ENCODE data around the gene LOXL4. TPM values are rescaled to one million over a fixed set of nuclear protein-coding genes. Genes with fewer than 3 reads are reported as not detected.

LOXL4 gene
- polyA plus RNA-seq, 3 donors = 0.03 to 0.05 TPM; not detected in 1

GRCh38 chr10:98255146-98255877 is 12.7 kb downstream of the LOXL4 start:
- peaks cover 17% of the 10 kb centered on the region for H3K4me1 Mint-ChIP-seq
- DNase-seq = no peak
- H3K4me3 Mint-ChIP-seq = no peak overlapping the region
- Histone ChIP-seq H3K9me3 (replicated peaks in 1 of 2; ENCODE audit: control insufficient read depth in 1 of 2, insufficient read depth in 1 of 2, low read length in 2 of 2) (no peaks in the 10 kb centered on the region), H2AFZ (ENCODE audit: insufficient read depth, low read depth, low read length, poor library complexity, severe bottlenecking) (no peak overlapping the region), H3K79me2 (ENCODE audit: insufficient read depth, low read length) (no peaks in the 10 kb centered on the region), H3K27ac (ENCODE audit: low read depth in 1 of 2, low read length in 2 of 2) (no peak overlapping the region), H3K4me1 (ENCODE audit: control insufficient read depth in 1 of 2, insufficient read depth in 2 of 2, low read length in 2 of 2) (peaks cover 13 to 16% of the 10 kb centered on the region in 2 donors), H4K20me1 (ENCODE audit: insufficient read depth, low read length) (no peaks in the 10 kb centered on the region), H3K9ac (ENCODE audit: insufficient read depth, low read length, poor library complexity, severe bottlenecking) (no peak overlapping the region), H3K4me3 (replicated peaks in 1 of 3; ENCODE audit: low read depth in 2 of 3, low read length in 3 of 3) (no peak overlapping the region), H3K4me2 (replicated peaks; ENCODE audit: extremely low read depth, low read length, poor library complexity, severe bottlenecking) (no peak overlapping the region), H3K36me3 (replicated peaks in 1 of 2; ENCODE audit: control insufficient read depth in 1 of 2, insufficient read depth in 2 of 2, low read length in 2 of 2) (peaks cover 8 to 36% of the 10 kb centered on the region in 2 donors), H3K27me3 (ENCODE audit: control insufficient read depth in 2 of 2, insufficient read depth in 2 of 2, low read length in 2 of 2) (no peaks in the 10 kb centered on the region)
- TF ChIP-seq, protein P1, sequence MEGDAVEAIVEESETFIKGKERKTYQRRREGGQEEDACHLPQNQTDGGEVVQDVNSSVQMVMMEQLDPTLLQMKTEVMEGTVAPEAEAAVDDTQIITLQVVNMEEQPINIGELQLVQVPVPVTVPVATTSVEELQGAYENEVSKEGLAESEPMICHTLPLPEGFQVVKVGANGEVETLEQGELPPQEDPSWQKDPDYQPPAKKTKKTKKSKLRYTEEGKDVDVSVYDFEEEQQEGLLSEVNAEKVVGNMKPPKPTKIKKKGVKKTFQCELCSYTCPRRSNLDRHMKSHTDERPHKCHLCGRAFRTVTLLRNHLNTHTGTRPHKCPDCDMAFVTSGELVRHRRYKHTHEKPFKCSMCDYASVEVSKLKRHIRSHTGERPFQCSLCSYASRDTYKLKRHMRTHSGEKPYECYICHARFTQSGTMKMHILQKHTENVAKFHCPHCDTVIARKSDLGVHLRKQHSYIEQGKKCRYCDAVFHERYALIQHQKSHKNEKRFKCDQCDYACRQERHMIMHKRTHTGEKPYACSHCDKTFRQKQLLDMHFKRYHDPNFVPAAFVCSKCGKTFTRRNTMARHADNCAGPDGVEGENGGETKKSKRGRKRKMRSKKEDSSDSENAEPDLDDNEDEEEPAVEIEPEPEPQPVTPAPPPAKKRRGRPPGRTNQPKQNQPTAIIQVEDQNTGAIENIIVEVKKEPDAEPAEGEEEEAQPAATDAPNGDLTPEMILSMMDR (IDR thresholded peaks at IDR 0.05) = no peak
- intact Hi-C loops (cut with micrococcal nuclease) = no loop called here
- peaks cover 22 to 32% of the 10 kb centered on the region in 2 donors for H3K36me3 Mint-ChIP-seq
- H3K9me3 Mint-ChIP-seq = no peaks in the 10 kb centered on the region
- peak overlapping the region in 1 of 7 donors; percentile 4 for H3K27ac Mint-ChIP-seq
- 95% methylated on average over 13 of the region's 17 CpGs for WGBS (ENCODE audit: insufficient coverage)
- peaks cover 0 to 3% (median 2%) of the 10 kb centered on the region in 3 donors for H3K27me3 Mint-ChIP-seq (ENCODE audit: low read depth in 3 of 3)

GRCh38 chr10:98254234-98254974 is 13.6 kb downstream of the LOXL4 start:
- peaks cover 11 to 45% of the 10 kb centered on the region in 2 donors for H3K36me3 ChIP-seq (replicated peaks in 1 of 2; ENCODE audit: control insufficient read depth in 1 of 2, insufficient read depth in 2 of 2, low read length in 2 of 2)
- peaks cover 4 to 7% of the 10 kb centered on the region in 2 donors for H3K4me1 ChIP-seq (ENCODE audit: control insufficient read depth in 1 of 2, insufficient read depth in 2 of 2, low read length in 2 of 2)
- no peak overlapping the region for H3K4me3 Mint-ChIP-seq
- H3K4me3 ChIP-seq (replicated peaks in 1 of 3; ENCODE audit: low read depth in 2 of 3, low read length in 3 of 3) = no peak overlapping the region
- H4K20me1 ChIP-seq (ENCODE audit: insufficient read depth, low read length) = no peaks in the 10 kb centered on the region
- H2AFZ ChIP-seq (ENCODE audit: insufficient read depth, low read depth, low read length, poor library complexity, severe bottlenecking) = no peak overlapping the region
- no peaks in the 10 kb centered on the region for H3K27me3 ChIP-seq (ENCODE audit: control insufficient read depth in 2 of 2, insufficient read depth in 2 of 2, low read length in 2 of 2)
- no peak for DNase-seq
- H3K27ac ChIP-seq (ENCODE audit: low read depth in 1 of 2, low read length in 2 of 2) = no peak overlapping the region
- H3K36me3 Mint-ChIP-seq = peaks cover 31 to 41% of the 10 kb centered on the region in 2 donors
- no peak overlapping the region for H3K9ac ChIP-seq (ENCODE audit: insufficient read depth, low read length, poor library complexity, severe bottlenecking)
- WGBS (ENCODE audit: insufficient coverage) = 90% methylated on average over 8 of the region's 10 CpGs
- no peaks in the 10 kb centered on the region for H3K9me3 ChIP-seq (replicated peaks in 1 of 2; ENCODE audit: control insufficient read depth in 1 of 2, insufficient read depth in 1 of 2, low read length in 2 of 2)
- H3K27ac Mint-ChIP-seq = peak overlapping the region in 1 of 7 donors; percentile 1
- H3K9me3 Mint-ChIP-seq = no peaks in the 10 kb centered on the region
- H3K4me2 ChIP-seq (replicated peaks; ENCODE audit: extremely low read depth, low read length, poor library complexity, severe bottlenecking) = no peak overlapping the region
- H3K4me1 Mint-ChIP-seq = peaks cover 8% of the 10 kb centered on the region
- no peaks in the 10 kb centered on the region for H3K79me2 ChIP-seq (ENCODE audit: insufficient read depth, low read length)
- peaks cover 0 to 3% (median 2%) of the 10 kb centered on the region in 3 donors for H3K27me3 Mint-ChIP-seq (ENCODE audit: low read depth in 3 of 3)
- intact Hi-C loops (cut with micrococcal nuclease) = no loop called here
- TF ChIP-seq, protein P1 (IDR thresholded peaks at IDR 0.05) = no peak
